Measurements from ENCODE around the gene PRDM12. TPM values are rescaled to one million over a fixed set of nuclear protein-coding genes. Genes with fewer than 3 reads are reported as not detected.

PRDM12 gene
- total RNA-seq, 4 donors from 2014 or later: 0.21 TPM; not detected in 3

GRCh38 chr9:130718562-130718961 lies 54.2 kb downstream of the PRDM12 start:
- WGBS, 2 donors: 87 to 88% methylated on average over 3 of the region's 3 CpGs
- TF ChIP-seq POLR2A (IDR thresholded peaks at IDR 0.05): no peak
- no peak for TF ChIP-seq CTCF (IDR thresholded peaks at IDR 0.05)
- intact Hi-C loops (cut with DNase I; ENCODE audit: low total_unique reads): no loop called here
- no peak for DNase-seq (ENCODE audit: low spot score in 2 of 2)
- H3K4me3 ChIP-seq (ENCODE audit: low read depth, poor library complexity, severe bottlenecking): no peak overlapping the region

DNA sequence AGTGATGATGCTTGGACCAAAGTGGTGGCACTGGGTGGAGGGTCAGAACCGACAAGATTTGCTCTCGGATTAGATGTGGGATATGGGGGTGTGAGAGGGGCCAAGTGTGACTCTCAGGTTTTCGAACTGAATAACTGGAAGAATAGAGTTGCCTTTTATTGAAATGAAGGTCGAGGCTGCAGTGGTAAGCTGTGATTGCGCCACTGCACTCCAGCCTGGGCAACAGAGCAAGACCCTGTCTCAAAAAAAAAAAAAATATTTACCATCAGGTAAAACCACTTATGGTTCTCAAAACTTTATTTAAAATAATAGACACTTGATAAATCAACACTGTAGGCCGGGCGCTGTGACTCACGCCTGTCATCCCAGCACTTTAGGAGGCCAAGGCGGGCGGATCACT lies 56.4 kb downstream of the PRDM12 start:
- no peak for DNase-seq (ENCODE audit: low spot score in 2 of 2)
- TF ChIP-seq CTCF (IDR thresholded peaks at IDR 0.05) (no peak), POLR2A (IDR thresholded peaks at IDR 0.05) (no peak)
- intact Hi-C loops (cut with DNase I; ENCODE audit: low total_unique reads): no loop called here
- no peak overlapping the region for H3K4me3 ChIP-seq (ENCODE audit: low read depth, poor library complexity, severe bottlenecking)
- 93 to 94% methylated on average over 10 of the region's 10 CpGs for WGBS, 2 donors

- no peak for DNase-seq (ENCODE audit: low spot score in 2 of 2)
- no peak overlapping the region for H3K4me3 ChIP-seq (ENCODE audit: low read depth, poor library complexity, severe bottlenecking)
- WGBS, 2 donors: 49 to 53% methylated on average over 3 of the region's 3 CpGs
- intact Hi-C loops (cut with DNase I; ENCODE audit: low total_unique reads): no loop called here
- TF ChIP-seq POLR2A (IDR thresholded peaks at IDR 0.05) (no peak), CTCF (IDR thresholded peaks at IDR 0.05) (no peak)
Observed at GRCh38 chr9:130728721-130729120, 64.3 kb downstream of the PRDM12 start.

GRCh38 chr9:130729145-130729544 lies 64.8 kb downstream of the PRDM12 start:
- WGBS, 2 donors: 81 to 92% methylated on average over 2 of the region's 2 CpGs
- TF ChIP-seq POLR2A (IDR thresholded peaks at IDR 0.05) (no peak), CTCF (IDR thresholded peaks at IDR 0.05) (no peak)
- no peak for DNase-seq (ENCODE audit: low spot score in 2 of 2)
- intact Hi-C loops (cut with DNase I; ENCODE audit: low total_unique reads): no loop called here
- no peak overlapping the region for H3K4me3 ChIP-seq (ENCODE audit: low read depth, poor library complexity, severe bottlenecking)

GRCh38 chr9:130731355-130731754 lies 67.0 kb downstream of the PRDM12 start:
- WGBS, 2 donors: 71 to 79% methylated on average over 2 of the region's 2 CpGs
- TF ChIP-seq CTCF (IDR thresholded peaks at IDR 0.05): no peak
- TF ChIP-seq POLR2A (IDR thresholded peaks at IDR 0.05): no peak
- intact Hi-C loops (cut with DNase I; ENCODE audit: low total_unique reads): no loop called here
- DNase-seq (ENCODE audit: low spot score in 2 of 2): no peak
- H3K4me3 ChIP-seq (ENCODE audit: low read depth, poor library complexity, severe bottlenecking): no peak overlapping the region

- WGBS, 2 donors: 57 to 68% methylated on average over 2 of the region's 2 CpGs
- no peak overlapping the region for H3K4me3 ChIP-seq (ENCODE audit: low read depth, poor library complexity, severe bottlenecking)
- intact Hi-C loops (cut with DNase I; ENCODE audit: low total_unique reads): no loop called here
- TF ChIP-seq CTCF (IDR thresholded peaks at IDR 0.05) (no peak), POLR2A (IDR thresholded peaks at IDR 0.05) (no peak)
- no peak for DNase-seq (ENCODE audit: low spot score in 2 of 2)
Observed at GRCh38 chr9:130732136-130732535, 67.7 kb downstream of the PRDM12 start.
